T-cell (primary cell): Measurements from ENCODE around the gene DCLK2. TPM values are rescaled to one million over a fixed set of nuclear protein-coding genes. Genes with fewer than 3 reads are reported as not detected.

Experiments
- ATAC-seq, 4 experiments: fragments of 200-7000 bp in 3 of 4; fragments of 150-1000 bp in 1 of 4; cut with Tn5 transposase; replicated peaks in 1 of 4; 1 replicate in 3 of 4; 2 replicates in 1 of 4; pipeline ENCODE4 v1.10.0; 2021; ENCODE audit warnings: moderate library complexity in 3 of 4, mild to moderate bottlenecking in 2 of 4, moderate number of reproducible peaks in 1 of 4
- CTCF ChIA-PET, 2 donors: fragments of 300-600 bp; sonication (Branson Sonifier 250); formaldehyde crosslinking; loops; one replicate each; lab custom pipeline; 2022; ENCODE audit warnings: antibody characterized with exemption in 2 of 2; lab: Charles Lee
- POLR2A ChIA-PET, 2 donors: fragments of 300-600 bp; sonication (Branson Sonifier 250); formaldehyde crosslinking; loops; one replicate each; lab custom pipeline; 2022; ENCODE audit warnings: antibody characterized with exemption in 2 of 2; lab: Charles Lee
- DNase-seq, 35 experiments: peaks; one replicate each; pipeline versions ENCODE4 v3.0.0 to v3.0.0-alpha.2; 2013 to 2023
- H3K27ac ChIP-seq: one replicate; pipeline ENCODE4 v1.5.1; 2013; ENCODE audit warnings: low read length
- H3K27me3 ChIP-seq, 2 experiments: replicated peaks in 1 of 2; 1 replicate in 1 of 2; 2 replicates in 1 of 2; pipeline versions ENCODE4 v1.6.1 to v1.7.0; 2013; ENCODE audit warnings: low read length in 1 of 2, mixed read lengths in 1 of 2; ENCODE audit not compliant: control insufficient read depth in 2 of 2, insufficient read depth in 2 of 2; ENCODE audit errors: extremely low read depth in 1 of 2
- H3K36me3 ChIP-seq, 2 donors: 1 replicate in 1 of 2; 2 replicates in 1 of 2; pipeline versions ENCODE4 v1.6.1 to v1.7.0; 2013; ENCODE audit warnings: low read length in 1 of 2; ENCODE audit not compliant: control insufficient read depth in 2 of 2, insufficient read depth in 1 of 2; ENCODE audit errors: extremely low read depth in 1 of 2
- H3K4me1 ChIP-seq, 2 experiments: 1 replicate in 1 of 2; 2 replicates in 1 of 2; pipeline versions ENCODE4 v1.6.1 to v1.7.0; 2013; ENCODE audit warnings: low read length in 2 of 2, mixed read lengths in 1 of 2; ENCODE audit not compliant: insufficient read depth in 2 of 2, control insufficient read depth in 1 of 2; ENCODE audit errors: extremely low read depth in 1 of 2
- H3K4me3 ChIP-seq, 2 donors: 1 replicate in 1 of 2; 2 replicates in 1 of 2; pipeline versions ENCODE4 v1.5.1 to v1.7.0; 2013; ENCODE audit warnings: mild to moderate bottlenecking in 2 of 2, low read length in 1 of 2, moderate library complexity in 1 of 2; ENCODE audit not compliant: control insufficient read depth in 1 of 2; ENCODE audit errors: extremely low read depth in 1 of 2
- H3K9me3 ChIP-seq: 2 replicates; pipeline ENCODE4 v1.7.0; 2013
- H3K27ac Mint-ChIP-seq, 2 donors: one replicate each; pipeline ENCODE4 v1.8.0; 2020 to 2021; ENCODE audit warnings: mild to moderate bottlenecking in 2 of 2, mixed read lengths in 2 of 2
- H3K27me3 Mint-ChIP-seq, 2 donors: one replicate each; pipeline ENCODE4 v1.8.0; 2021 to 2022; ENCODE audit warnings: mixed read lengths in 2 of 2
- H3K36me3 Mint-ChIP-seq: one replicate; pipeline ENCODE4 v1.8.0; 2021; ENCODE audit warnings: mixed read lengths
- H3K4me1 Mint-ChIP-seq, 3 donors: one replicate each; pipeline ENCODE4 v1.8.0; 2020 to 2022; ENCODE audit warnings: mixed read lengths in 3 of 3, mild to moderate bottlenecking in 1 of 3
- H3K4me3 Mint-ChIP-seq, 3 donors: one replicate each; pipeline ENCODE4 v1.8.0; 2020 to 2022; ENCODE audit warnings: mild to moderate bottlenecking in 3 of 3, mixed read lengths in 3 of 3, moderate library complexity in 3 of 3
- H3K9me3 Mint-ChIP-seq, 3 donors: one replicate each; pipeline ENCODE4 v1.8.0; 2020 to 2022; ENCODE audit warnings: mixed read lengths in 3 of 3
- WGBS: methylation state at CpG from one replicate; pipeline ENCODE4 v1.1.5; 2013; ENCODE audit warnings: missing lambda C conversion rate; ENCODE audit not compliant: insufficient coverage; 5-methylcytosine and 5-hydroxymethylcytosine counted together
- total RNA-seq, 35 experiments: library from RNA in 6 of 35; stranded (reverse) in 6 of 35; fragments of 120-200 nt in 1 of 35; gene quantifications; one replicate each; pipeline versions ENCODE4 v1.2.1 to v1.2.4 and lab custom pipeline; 2013 to 2026

The DCLK2 gene
- total RNA-seq (under 1 TPM in 3 of 5 donors, not detected in 2; 0.10 to 0.35 (median 0.15) TPM), total RNA-seq (lab: John Stamatoyannopoulos, UW) (0 to 0.31 (median 0.06) reads per million in 29 experiments)
- total RNA-seq (2013): 0.06 TPM

DNA sequence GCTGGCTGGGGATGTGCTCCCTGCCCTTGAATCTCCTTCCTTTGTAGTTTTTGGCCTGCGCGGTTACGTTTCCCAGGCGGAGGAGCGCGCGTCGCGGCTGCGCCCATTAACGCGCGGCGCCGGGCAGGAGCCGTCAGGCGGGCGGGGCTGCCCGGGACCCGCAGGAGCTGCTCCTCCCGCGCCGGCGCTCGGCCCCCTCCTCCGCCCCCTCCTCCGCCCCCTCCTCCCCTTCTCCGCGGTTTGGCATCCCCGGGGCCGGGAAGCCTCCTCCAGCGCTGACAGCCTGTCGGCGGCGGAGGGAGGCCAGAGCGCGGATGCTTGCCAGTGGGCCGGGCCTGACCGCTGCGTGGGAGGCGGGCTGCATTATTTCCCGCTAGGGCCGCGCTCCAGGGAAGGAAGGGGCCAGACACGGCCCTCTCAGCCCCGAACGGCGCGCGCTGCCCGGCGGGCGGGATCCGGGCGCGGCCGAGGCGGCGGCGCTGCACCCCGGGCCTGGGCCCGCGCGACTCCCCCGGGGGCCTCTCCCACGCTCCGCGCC, at the start of gene DCLK2:
DCLK2 (plus strand) TSS at position 405 of the 538 bp plus-strand sequence. CDS start 583 bp downstream, outside the sequence.
- Mint-ChIP-seq H3K4me1 (peaks cover 0 to 5% (median 4%) of the 10 kb centered on the region in 3 donors), H3K4me3 (peak within 1 kb of the TSS; percentile 69 to 75 (median 72))
- WGBS: under 1% methylated on average over 55 of the region's 68 CpGs

DNA sequence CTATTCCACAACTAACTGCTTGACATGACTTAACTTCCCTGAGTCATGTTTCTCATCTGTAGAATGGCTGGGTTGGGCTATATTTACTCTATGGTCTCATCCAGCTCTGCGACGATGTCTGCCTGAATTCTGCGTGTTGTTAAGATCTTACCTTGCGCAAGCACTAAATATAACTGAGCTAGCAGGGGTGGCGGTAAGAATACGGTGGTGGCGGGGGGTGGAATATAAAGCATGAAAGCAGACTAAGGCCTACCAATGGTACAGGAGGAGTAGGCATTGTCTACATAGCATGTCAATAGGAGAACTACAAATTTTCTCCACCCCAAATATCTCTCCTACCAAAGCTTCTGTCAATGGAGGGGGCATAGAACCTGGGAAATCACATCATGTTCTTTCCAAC, 45.7 kb upstream of the DCLK2 start:
- no peaks in the 10 kb centered on the region for H3K36me3 ChIP-seq
- H3K9me3 ChIP-seq: no peaks in the 10 kb centered on the region
- no peaks in the 10 kb centered on the region for H3K27me3 ChIP-seq
- ChIA-PET POLR2A (no interaction called here), CTCF (no interaction called here)
- 96% methylated on average over 4 of the region's 7 CpGs for WGBS
- H3K4me3 Mint-ChIP-seq: no peak overlapping the region
- no peak overlapping the region for H3K4me3 ChIP-seq
- ATAC-seq (no peak), DNase-seq (no peak)
- H3K27ac Mint-ChIP-seq: no peak overlapping the region
- no peaks in the 10 kb centered on the region for H3K4me1 Mint-ChIP-seq
- peaks cover 6 to 12% of the 10 kb centered on the region in 2 donors for H3K27me3 Mint-ChIP-seq
- no peaks in the 10 kb centered on the region for H3K4me1 ChIP-seq
- peaks cover 3 to 9% (median 4%) of the 10 kb centered on the region in 3 donors for H3K9me3 Mint-ChIP-seq
- no peak overlapping the region for H3K27ac ChIP-seq
- no peaks in the 10 kb centered on the region for H3K36me3 Mint-ChIP-seq

More for the DNA sequence above, at the start of gene DCLK2:
- peaks cover 0 to 5% (median 4%) of the 10 kb centered on the region in 3 donors for H3K9me3 Mint-ChIP-seq
- Histone ChIP-seq H3K27me3 (peaks cover 5 to 28% of the 10 kb centered on the region in 2 experiments), H3K9me3 (no peaks in the 10 kb centered on the region), H3K4me3 (peak within 1 kb of the TSS in 1 of 2 donors; percentile 51), H3K36me3 (no peaks in the 10 kb centered on the region), H3K4me1 (peaks cover 0 to 11% of the 10 kb centered on the region in 2 experiments), H3K27ac (no peak within 1 kb of the TSS)
- POLR2A ChIA-PET: no interaction called here
- no peak for ATAC-seq
- H3K27ac Mint-ChIP-seq: no peak within 1 kb of the TSS
- H3K27me3 Mint-ChIP-seq: peaks cover 33 to 45% of the 10 kb centered on the region in 2 donors
- CTCF ChIA-PET: no interaction called here
- no peak for DNase-seq
- no peaks in the 10 kb centered on the region for H3K36me3 Mint-ChIP-seq

DNA sequence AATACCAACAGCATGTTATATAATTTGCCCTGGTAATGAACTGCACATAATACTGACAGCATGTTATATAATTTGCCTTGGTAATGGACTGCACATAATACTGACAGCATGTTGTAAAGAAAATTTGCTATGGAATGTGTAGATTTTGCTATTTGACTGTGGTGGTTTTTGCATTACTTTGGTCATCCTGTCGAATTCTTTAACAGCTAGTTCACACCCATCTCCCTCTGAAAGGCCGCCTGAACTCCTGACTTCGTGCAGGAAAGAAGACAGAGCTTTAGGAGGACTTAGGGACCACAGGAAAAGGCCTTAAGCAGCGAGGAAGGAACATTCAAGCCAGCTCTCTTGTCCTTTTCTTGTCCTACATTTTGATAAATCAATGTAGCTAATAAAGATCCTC, 45.2 kb upstream of the DCLK2 start:
- Mint-ChIP-seq H3K4me1 (no peaks in the 10 kb centered on the region), H3K27me3 (peaks cover 6 to 12% of the 10 kb centered on the region in 2 donors), H3K9me3 (peaks cover 0 to 4% (median 3%) of the 10 kb centered on the region in 3 donors), H3K27ac (no peak overlapping the region), H3K4me3 (no peak overlapping the region), H3K36me3 (no peaks in the 10 kb centered on the region)
- 17% methylated on average over 3 of the region's 4 CpGs for whole genome bisulfite sequencing
- CTCF ChIA-PET: no interaction called here
- Histone ChIP-seq H3K4me3 (no peak overlapping the region), H3K36me3 (no peaks in the 10 kb centered on the region), H3K9me3 (no peaks in the 10 kb centered on the region), H3K27me3 (no peaks in the 10 kb centered on the region), H3K27ac (no peak overlapping the region), H3K4me1 (no peaks in the 10 kb centered on the region)
- no peak for DNase-seq
- no peak for ATAC-seq
- POLR2A ChIA-PET: no interaction called here

DNA sequence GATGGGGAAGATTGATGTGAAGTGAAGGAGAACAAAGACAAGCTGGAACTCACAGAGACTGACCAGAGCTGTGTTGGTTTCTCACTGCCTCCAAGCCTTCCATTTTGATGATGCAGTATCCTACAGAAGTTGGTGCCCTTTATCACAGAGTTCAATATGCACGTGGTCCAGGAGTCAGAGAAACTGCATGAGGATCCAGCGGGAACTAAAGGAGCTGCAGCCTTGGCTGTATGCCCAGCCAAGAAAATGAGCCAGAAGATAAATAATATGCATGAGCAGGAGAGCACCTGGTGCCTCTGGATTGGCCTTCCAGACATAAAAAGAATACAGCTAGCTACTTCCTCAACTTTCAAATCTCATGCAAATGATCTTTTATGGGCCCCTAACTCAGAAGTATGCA, 44.3 kb upstream of the DCLK2 start:
- Histone ChIP-seq H3K4me1 (no peaks in the 10 kb centered on the region), H3K27ac (no peak overlapping the region), H3K36me3 (no peaks in the 10 kb centered on the region), H3K27me3 (no peaks in the 10 kb centered on the region), H3K4me3 (no peak overlapping the region), H3K9me3 (no peaks in the 10 kb centered on the region)
- ChIA-PET POLR2A (no interaction called here), CTCF (no interaction called here)
- 80% methylated on average over 1 of the region's 2 CpGs for WGBS
- ATAC-seq (no peak), DNase-seq (no peak)
- no peaks in the 10 kb centered on the region for H3K4me1 Mint-ChIP-seq
- H3K9me3 Mint-ChIP-seq: peaks cover 0 to 3% (median 3%) of the 10 kb centered on the region in 3 donors
- H3K4me3 Mint-ChIP-seq: no peak overlapping the region
- H3K36me3 Mint-ChIP-seq: no peaks in the 10 kb centered on the region
- H3K27ac Mint-ChIP-seq: no peak overlapping the region
- peaks cover 6 to 12% of the 10 kb centered on the region in 2 donors for H3K27me3 Mint-ChIP-seq

DNA sequence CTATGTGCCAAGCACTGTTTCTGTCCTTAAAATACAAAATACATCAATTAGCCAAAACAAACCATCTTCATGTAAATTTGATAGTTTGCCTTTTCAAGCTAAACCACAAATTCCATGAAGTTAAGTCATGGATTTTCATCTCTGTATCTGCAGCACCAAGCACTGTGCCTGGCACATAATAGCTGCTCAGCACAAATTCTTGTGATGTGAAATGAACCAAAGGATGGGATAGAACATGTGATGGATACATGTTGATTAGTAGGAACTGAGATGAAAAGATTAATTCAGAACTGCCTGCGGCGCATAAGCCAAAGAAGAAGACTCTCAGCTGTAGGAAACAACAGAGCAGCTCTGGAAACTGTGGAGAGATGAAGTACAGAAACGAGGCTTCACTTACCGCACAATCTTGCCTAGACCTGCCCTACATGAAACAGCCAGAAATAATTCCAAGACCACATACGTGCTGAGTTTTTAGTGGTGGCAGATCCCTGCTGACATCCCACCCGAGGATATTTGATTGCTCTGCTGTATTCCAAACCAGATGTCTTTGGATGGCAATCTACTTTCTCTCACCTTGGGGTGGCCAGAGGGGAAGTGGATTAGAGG, 40.9 kb upstream of the DCLK2 start:
- no peak overlapping the region for H3K27ac Mint-ChIP-seq
- no peaks in the 10 kb centered on the region for H3K36me3 Mint-ChIP-seq
- no peak overlapping the region for H3K4me3 ChIP-seq
- no peak for ATAC-seq
- no peaks in the 10 kb centered on the region for H3K27me3 ChIP-seq
- no peaks in the 10 kb centered on the region for H3K4me1 Mint-ChIP-seq
- peaks cover 0 to 3% (median 3%) of the 10 kb centered on the region in 3 donors for H3K9me3 Mint-ChIP-seq
- H3K4me3 Mint-ChIP-seq: no peak overlapping the region
- H3K36me3 ChIP-seq: no peaks in the 10 kb centered on the region
- no peak overlapping the region for H3K27ac ChIP-seq
- H3K9me3 ChIP-seq: no peaks in the 10 kb centered on the region
- DNase-seq: no peak
- peaks cover 7 to 21% of the 10 kb centered on the region in 2 donors for H3K27me3 Mint-ChIP-seq
- H3K4me1 ChIP-seq: no peaks in the 10 kb centered on the region
- WGBS: 100% methylated on average over 2 of the region's 6 CpGs
- ChIA-PET POLR2A (no interaction called here), CTCF (no interaction called here)

DNA sequence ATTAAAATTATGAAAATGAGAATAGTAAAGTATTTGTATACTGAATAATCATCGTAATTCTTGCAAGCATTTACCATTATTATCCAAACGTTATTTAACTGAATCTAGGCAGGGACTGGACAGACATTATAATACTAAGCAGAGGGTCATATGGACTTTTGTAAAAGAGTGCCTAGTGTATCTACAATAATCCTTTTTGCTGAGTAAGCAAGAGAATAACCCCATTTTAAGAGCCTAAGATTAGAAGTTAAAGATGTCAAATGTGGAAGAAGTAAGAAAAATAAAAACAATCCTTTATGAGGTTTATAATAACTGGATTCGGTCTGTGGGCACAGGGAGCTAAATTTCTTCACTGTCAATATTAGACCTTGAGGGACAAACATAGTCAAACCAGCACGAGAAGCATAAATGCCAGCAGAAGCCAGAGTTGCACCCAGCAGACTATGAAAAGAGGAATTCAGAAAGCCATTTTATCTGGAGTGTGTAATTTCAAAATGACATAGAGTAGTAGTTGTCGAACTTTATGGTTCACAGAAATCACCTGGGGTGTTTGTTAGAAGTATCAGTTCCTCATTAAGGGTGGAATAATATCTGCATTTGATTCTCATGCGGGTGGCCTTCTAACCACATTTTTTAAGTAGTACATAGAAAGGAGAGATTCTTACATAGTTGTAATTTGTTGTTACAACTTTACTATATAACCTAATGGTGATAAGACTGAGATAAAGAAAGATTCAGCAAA, 39.7 kb upstream of the DCLK2 start:
- no peak overlapping the region for H3K4me3 Mint-ChIP-seq
- CTCF ChIA-PET: no interaction called here

More for the DNA sequence above, 39.7 kb upstream of the DCLK2 start:
- Histone ChIP-seq H3K36me3 (no peaks in the 10 kb centered on the region), H3K27ac (no peak overlapping the region), H3K4me1 (no peaks in the 10 kb centered on the region), H3K27me3 (no peaks in the 10 kb centered on the region), H3K4me3 (no peak overlapping the region), H3K9me3 (no peaks in the 10 kb centered on the region)
- POLR2A ChIA-PET: no interaction called here
- 67% methylated on average over 1 of the region's 6 CpGs for WGBS
- no peak for DNase-seq
- H3K27ac Mint-ChIP-seq: no peak overlapping the region
- no peak for ATAC-seq
- H3K9me3 Mint-ChIP-seq: peaks cover 0 to 3% (median 3%) of the 10 kb centered on the region in 3 donors
- H3K27me3 Mint-ChIP-seq: peaks cover 3 to 19% of the 10 kb centered on the region in 2 donors
- no peaks in the 10 kb centered on the region for H3K36me3 Mint-ChIP-seq
- no peaks in the 10 kb centered on the region for H3K4me1 Mint-ChIP-seq
